VCaP (cell line): ENCODE data around the gene GPR39.

ENCODE experiments used
- H3K27ac ChIP-seq: fragments of 450-650 bp; 2 replicates; pipeline ENCODE4 v1.5.1; 2017
- TF ChIP-seq, protein P1 (sequence below): fragments of 450-650 bp; conservative IDR thresholded peaks from 2 replicates; pipeline ENCODE4 v1.5.1; 2017; ENCODE audit warnings: mild to moderate bottlenecking, moderate library complexity

Gene GPR39

DNA sequence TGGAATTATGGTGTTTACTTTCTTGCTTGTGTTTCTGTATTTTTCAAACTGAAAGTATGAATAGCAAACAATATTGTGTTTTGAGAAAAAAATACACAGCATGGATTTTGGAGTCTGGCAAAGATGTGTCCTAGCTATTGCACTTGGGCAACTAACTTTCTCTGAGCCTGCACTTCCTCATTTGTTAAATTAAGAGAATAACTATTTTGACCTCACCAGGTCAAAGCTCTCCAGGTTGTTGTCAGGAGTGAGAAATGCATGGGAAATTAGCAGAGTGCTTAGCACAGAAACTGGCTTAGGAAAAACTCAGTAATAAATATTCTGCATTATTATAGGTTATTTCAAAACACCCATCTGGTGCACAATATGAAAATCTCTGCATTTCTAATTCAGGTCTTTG, 225.2 kb downstream of the GPR39 start:
- TF ChIP-seq, protein P1, sequence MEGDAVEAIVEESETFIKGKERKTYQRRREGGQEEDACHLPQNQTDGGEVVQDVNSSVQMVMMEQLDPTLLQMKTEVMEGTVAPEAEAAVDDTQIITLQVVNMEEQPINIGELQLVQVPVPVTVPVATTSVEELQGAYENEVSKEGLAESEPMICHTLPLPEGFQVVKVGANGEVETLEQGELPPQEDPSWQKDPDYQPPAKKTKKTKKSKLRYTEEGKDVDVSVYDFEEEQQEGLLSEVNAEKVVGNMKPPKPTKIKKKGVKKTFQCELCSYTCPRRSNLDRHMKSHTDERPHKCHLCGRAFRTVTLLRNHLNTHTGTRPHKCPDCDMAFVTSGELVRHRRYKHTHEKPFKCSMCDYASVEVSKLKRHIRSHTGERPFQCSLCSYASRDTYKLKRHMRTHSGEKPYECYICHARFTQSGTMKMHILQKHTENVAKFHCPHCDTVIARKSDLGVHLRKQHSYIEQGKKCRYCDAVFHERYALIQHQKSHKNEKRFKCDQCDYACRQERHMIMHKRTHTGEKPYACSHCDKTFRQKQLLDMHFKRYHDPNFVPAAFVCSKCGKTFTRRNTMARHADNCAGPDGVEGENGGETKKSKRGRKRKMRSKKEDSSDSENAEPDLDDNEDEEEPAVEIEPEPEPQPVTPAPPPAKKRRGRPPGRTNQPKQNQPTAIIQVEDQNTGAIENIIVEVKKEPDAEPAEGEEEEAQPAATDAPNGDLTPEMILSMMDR, result no peak
- H3K27ac ChIP-seq, result no peak overlapping the region

DNA sequence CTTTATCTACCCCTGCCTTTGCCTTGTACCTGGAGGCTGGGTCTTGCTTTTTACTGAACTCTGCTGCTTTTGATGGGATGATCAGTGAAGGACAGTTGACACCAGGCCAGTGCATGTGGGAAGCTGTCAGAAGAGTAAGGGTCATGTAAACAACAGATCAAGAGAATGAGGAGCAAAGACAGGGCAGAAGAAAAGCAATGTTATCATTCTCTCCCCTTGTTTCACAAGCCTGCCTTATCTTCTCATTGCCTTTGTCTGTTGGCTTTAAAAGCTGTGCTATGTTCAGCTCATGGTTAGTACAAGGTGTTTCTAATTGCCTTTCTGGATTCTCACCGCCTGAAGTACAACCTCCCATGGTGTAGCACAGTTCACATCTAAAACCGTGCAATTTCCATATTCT, 225.8 kb downstream of the GPR39 start:
- no peak overlapping the region for H3K27ac ChIP-seq
- TF ChIP-seq, protein P1, result no peak

- TF ChIP-seq, protein P1, result no peak
Measured at GRCh38 chr2:132645176-132645575, 228.6 kb downstream of the GPR39 start.

GRCh38 chr2:132645722-132646539, 229.3 kb downstream of the GPR39 start:
- TF ChIP-seq, protein P1, result no peak
- no peak overlapping the region for H3K27ac ChIP-seq

More at GRCh38 chr2:132645176-132645575, 228.6 kb downstream of the GPR39 start:
- H3K27ac ChIP-seq, result no peak overlapping the region

GRCh38 chr2:132646540-132647108, 230.0 kb downstream of the GPR39 start:
- TF ChIP-seq, protein P1, result no peak
- H3K27ac ChIP-seq, result no peak overlapping the region

DNA sequence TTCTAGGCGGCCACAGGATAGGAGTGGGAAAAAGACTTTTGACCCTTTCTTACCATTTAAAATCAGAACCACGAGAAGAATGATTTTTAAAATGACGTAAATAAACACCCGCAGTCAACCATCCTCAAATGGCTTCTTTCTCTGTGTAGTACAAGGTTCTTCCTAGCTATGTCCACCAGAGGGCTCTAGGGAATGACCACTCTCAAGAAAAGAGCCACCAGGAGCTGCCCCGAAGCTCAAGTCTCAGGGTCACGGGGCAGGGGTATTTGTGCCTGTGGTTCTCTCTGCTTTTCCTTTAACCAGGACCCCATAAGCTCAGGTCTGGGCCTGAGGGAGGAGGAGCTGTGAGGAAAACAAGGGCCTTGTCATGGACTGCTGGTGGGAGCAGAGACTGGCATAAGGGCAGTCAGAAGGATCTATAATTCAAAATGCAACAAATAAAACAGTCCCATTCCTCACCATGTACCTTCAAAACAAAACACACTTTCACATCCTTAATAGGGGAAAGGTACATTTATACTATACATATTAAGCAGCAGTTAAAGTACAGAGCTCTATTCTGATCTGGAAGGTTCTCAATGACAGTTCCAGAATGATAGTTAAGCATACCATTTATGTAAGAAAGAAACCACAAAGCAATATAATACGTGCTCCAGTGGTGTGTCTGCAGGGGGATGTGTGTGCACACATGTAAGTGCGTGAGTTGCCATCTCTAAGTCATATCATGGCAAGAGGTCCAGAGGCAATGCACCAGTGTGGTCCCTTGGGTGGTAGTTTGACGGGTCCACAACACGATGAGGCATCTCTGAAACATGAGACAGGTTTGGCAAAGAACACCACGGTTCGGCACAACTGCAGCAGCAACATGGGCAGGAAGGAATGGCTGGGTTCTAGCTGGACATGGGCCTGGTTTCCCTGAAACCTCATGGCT, 234.8 kb downstream of the GPR39 start:
- H3K27ac ChIP-seq, result no peak overlapping the region
- TF ChIP-seq, protein P1, result no peak

DNA sequence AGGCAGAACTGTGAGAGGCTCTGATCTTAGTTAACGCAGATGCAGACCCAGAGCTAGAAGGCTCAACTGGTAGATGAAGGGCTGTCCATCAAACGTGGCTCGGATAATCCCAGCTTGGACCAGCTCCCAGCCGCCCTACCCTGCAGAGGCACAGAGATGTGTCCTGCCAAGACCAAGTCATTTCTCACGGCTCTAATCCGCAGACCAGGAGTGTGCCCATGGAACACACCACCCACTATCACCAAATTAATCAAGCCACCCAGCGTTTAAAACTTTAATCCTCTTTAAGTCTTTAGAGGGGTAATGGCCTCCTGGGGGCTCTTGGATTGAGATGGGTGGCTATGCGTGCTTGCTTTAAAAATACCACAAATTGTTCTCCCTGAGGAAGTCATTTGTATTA, 235.9 kb downstream of the GPR39 start:
- no peak overlapping the region for H3K27ac ChIP-seq
- TF ChIP-seq, protein P1, result no peak
